Thymus (tissue), 11 donors: ENCODE data around the gene DUS3L. TPM values are rescaled to one million over a fixed set of nuclear protein-coding genes. Genes with fewer than 3 reads are reported as not detected.

Source experiments
- DNase-seq, 9 donors: peaks; one replicate each; pipeline ENCODE4 v3.0.0-alpha.2; 2013; ENCODE audit warnings: low spot score in 9 of 9, low read depth in 6 of 9, missing footprints in 1 of 9
- H3K27ac ChIP-seq, 2 donors: one replicate each; pipeline ENCODE4 v1.5.1; 2013; ENCODE audit warnings: control low read depth in 1 of 2, low read depth in 1 of 2, low read length in 1 of 2, mild to moderate bottlenecking in 1 of 2, moderate library complexity in 1 of 2
- H3K27me3 ChIP-seq, 2 donors: one replicate each; pipeline ENCODE4 v1.5.1; 2013; ENCODE audit warnings: low read length in 1 of 2; ENCODE audit not compliant: control insufficient read depth in 2 of 2, insufficient read depth in 1 of 2
- H3K36me3 ChIP-seq, 2 donors: one replicate each; pipeline ENCODE4 v1.5.1; 2013; ENCODE audit warnings: low read length in 1 of 2, mild to moderate bottlenecking in 1 of 2, moderate library complexity in 1 of 2; ENCODE audit not compliant: control insufficient read depth in 2 of 2, insufficient read depth in 2 of 2
- H3K4me1 ChIP-seq, 2 donors: one replicate each; pipeline ENCODE4 v1.5.1; 2013; ENCODE audit warnings: low read length in 2 of 2; ENCODE audit not compliant: control insufficient read depth in 2 of 2, insufficient read depth in 2 of 2
- H3K4me3 ChIP-seq, 2 donors: one replicate each; pipeline ENCODE4 v1.5.1; 2013; ENCODE audit warnings: low read length in 2 of 2, control low read depth in 1 of 2, mild to moderate bottlenecking in 1 of 2
- H3K9me3 ChIP-seq, 2 donors: one replicate each; pipeline ENCODE4 v1.5.1; 2013; ENCODE audit warnings: low read length in 1 of 2, mild to moderate bottlenecking in 1 of 2; ENCODE audit not compliant: control insufficient read depth in 2 of 2, insufficient read depth in 1 of 2
- WGBS: extraction: QIAGEN DNeasy Blood & Tissue Kit; methylation state at CpG from one replicate; pipeline ENCODE4 v1.1.7; 2013; 5-methylcytosine and 5-hydroxymethylcytosine counted together
- polyA plus RNA-seq: library from polyadenylated mRNA; stranded (reverse); fragments of 200-250 nt; gene quantifications from one replicate; pipeline ENCODE4 v1.2.3, GENCODE V29; 2013
- total RNA-seq: library from RNA; stranded (reverse); fragments of 120-200 nt; gene quantifications from one replicate; pipeline ENCODE4 v1.2.4, GENCODE V29; 2013
- donor health status: healthy.

The DUS3L gene
- total and polyA plus RNA-seq, 2 donors: 25.2 to 43.9 TPM

GRCh38 chr19:5831159-5831558 lies 40.2 kb upstream of the DUS3L start:
- Histone ChIP-seq H3K4me1 (peaks cover 23 to 32% of the 10 kb centered on the region in 2 donors), H3K4me3 (no peak overlapping the region), H3K27ac (no peak overlapping the region), H3K9me3 (peaks cover 0 to 9% of the 10 kb centered on the region in 2 donors), H3K36me3 (no peaks in the 10 kb centered on the region), H3K27me3 (peaks cover 11 to 27% of the 10 kb centered on the region in 2 donors)
- no peak for DNase-seq
- WGBS: 96% methylated on average over 9 of the region's 9 CpGs

GRCh38 chr19:5829567-5830310 lies 38.8 kb upstream of the DUS3L start:
- Histone ChIP-seq H3K27me3 (peaks cover 9 to 29% of the 10 kb centered on the region in 2 donors), H3K36me3 (no peaks in the 10 kb centered on the region), H3K9me3 (peaks cover 0 to 9% of the 10 kb centered on the region in 2 donors), H3K4me1 (peaks cover 24 to 34% of the 10 kb centered on the region in 2 donors), H3K27ac (no peak overlapping the region), H3K4me3 (no peak overlapping the region)
- no peak for DNase-seq
- WGBS: 85% methylated on average over 34 of the region's 34 CpGs

GRCh38 chr19:5828661-5829566 lies 38.0 kb upstream of the DUS3L start:
- peaks cover 24 to 34% of the 10 kb centered on the region in 2 donors for H3K4me1 ChIP-seq
- H3K27ac ChIP-seq: peak overlapping the region; percentile 68 to 87
- H3K4me3 ChIP-seq: peak overlapping the region; percentile 54 to 60
- H3K27me3 ChIP-seq: peaks cover 7 to 31% of the 10 kb centered on the region in 2 donors
- no peaks in the 10 kb centered on the region for H3K36me3 ChIP-seq
- WGBS: 5% methylated on average over 47 of the region's 47 CpGs
- H3K9me3 ChIP-seq: peaks cover 0 to 9% of the 10 kb centered on the region in 2 donors
- peak in 3 of 9 donors; percentile 9 to 50 (median 23) for DNase-seq

- under 1% methylated on average over 91 of the region's 91 CpGs for WGBS
- DNase-seq: peak; percentile 72 to 92 (median 83)
Measured at GRCh38 chr19:5827891-5828660, 37.1 kb upstream of the DUS3L start.

GRCh38 chr19:5827342-5827890 lies 36.5 kb upstream of the DUS3L start:
- Histone ChIP-seq H3K36me3 (no peaks in the 10 kb centered on the region), H3K9me3 (peaks cover 0 to 9% of the 10 kb centered on the region in 2 donors), H3K4me3 (peak overlapping the region; percentile 17 to 60), H3K27ac (peak overlapping the region; percentile 75 to 87), H3K27me3 (peaks cover 7 to 36% of the 10 kb centered on the region in 2 donors), H3K4me1 (peaks cover 24 to 34% of the 10 kb centered on the region in 2 donors)
- no peak for DNase-seq
- WGBS: 19% methylated on average over 37 of the region's 37 CpGs

More at GRCh38 chr19:5827891-5828660, 37.1 kb upstream of the DUS3L start:
- Histone ChIP-seq H3K27ac (peak overlapping the region; percentile 68 to 87), H3K9me3 (peaks cover 0 to 9% of the 10 kb centered on the region in 2 donors), H3K4me1 (peaks cover 24 to 34% of the 10 kb centered on the region in 2 donors), H3K4me3 (peak overlapping the region; percentile 54 to 60), H3K27me3 (peaks cover 7 to 35% of the 10 kb centered on the region in 2 donors), H3K36me3 (no peaks in the 10 kb centered on the region)

- peak overlapping the region in 1 of 2 donors; percentile 25 for H3K4me3 ChIP-seq
Measured at GRCh38 chr19:5826531-5827341, 35.8 kb upstream of the DUS3L start.

GRCh38 chr19:5825178-5825577 lies 34.2 kb upstream of the DUS3L start:
- no peak for DNase-seq
- peaks cover 0 to 9% of the 10 kb centered on the region in 2 donors for H3K9me3 ChIP-seq
- H3K27ac ChIP-seq: no peak overlapping the region
- WGBS: 98% methylated on average over 21 of the region's 21 CpGs
- H3K27me3 ChIP-seq: peaks cover 7 to 43% of the 10 kb centered on the region in 2 donors
- H3K4me1 ChIP-seq: peaks cover 24 to 34% of the 10 kb centered on the region in 2 donors
- no peak overlapping the region for H3K4me3 ChIP-seq
- H3K36me3 ChIP-seq: no peaks in the 10 kb centered on the region

More at GRCh38 chr19:5826531-5827341, 35.8 kb upstream of the DUS3L start:
- peaks cover 0 to 9% of the 10 kb centered on the region in 2 donors for H3K9me3 ChIP-seq
- peaks cover 24 to 34% of the 10 kb centered on the region in 2 donors for H3K4me1 ChIP-seq
- no peaks in the 10 kb centered on the region for H3K36me3 ChIP-seq
- peaks cover 7 to 41% of the 10 kb centered on the region in 2 donors for H3K27me3 ChIP-seq
- DNase-seq: peak in 8 of 9 donors; percentile 59 to 91 (median 76)
- WGBS: 13% methylated on average over 24 of the region's 24 CpGs
- H3K27ac ChIP-seq: peak overlapping the region; percentile 11 to 75
